Esophagus squamous epithelium (tissue), 5 donors: ENCODE measurements around the gene AHRR. TPM values are rescaled to one million over a fixed set of nuclear protein-coding genes. Genes with fewer than 3 reads are reported as not detected.
"Not testable (repeated sequence)": the region's sequence is repeated elsewhere in the genome, so short reads cannot be mapped to it uniquely, and the experiment has no call there.

Source experiments
- DNase-seq: peaks from one replicate; lab custom pipeline; 2025; lab: John Stamatoyannopoulos, UW
- H3K27ac ChIP-seq, 4 donors: fragments of 200-600 bp; sonication (generic); one replicate each; pipeline ENCODE4 v1.5.1; 2016 to 2019; ENCODE audit warnings: mild to moderate bottlenecking in 1 of 4
- H3K27me3 ChIP-seq, 4 donors: fragments of 200-600 bp; sonication (generic); 1 replicate in 3 of 4; 2 replicates in 1 of 4; pipeline versions ENCODE4 v1.5.1 to v1.6.0; 2017 to 2021; ENCODE audit warnings: antibody characterized with exemption in 1 of 4
- H3K36me3 ChIP-seq, 3 donors: fragments of 200-600 bp; sonication (generic); one replicate each; pipeline ENCODE4 v1.5.1; 2016 to 2019
- H3K4me1 ChIP-seq, 3 donors: fragments of 200-600 bp; sonication (generic); one replicate each; pipeline ENCODE4 v1.5.1; 2017 to 2019
- H3K4me3 ChIP-seq, 4 donors: fragments of 200-600 bp; sonication (generic); 1 replicate in 3 of 4; 2 replicates in 1 of 4; pipeline ENCODE4 v1.5.1; 2016 to 2019; ENCODE audit warnings: mild to moderate bottlenecking in 2 of 4, moderate library complexity in 1 of 4
- H3K9me3 ChIP-seq, 3 donors: fragments of 200-600 bp; sonication (generic); one replicate each; pipeline ENCODE4 v1.5.1; 2016 to 2019
- POLR2A ChIP-seq, 4 donors: fragments of 450-650 bp; IDR thresholded peaks; one replicate each; pipeline ENCODE4 v1.6.1; 2017; ENCODE audit warnings: antibody characterized with exemption in 4 of 4, mild to moderate bottlenecking in 4 of 4, moderate library complexity in 3 of 4
- WGBS, 2 donors: methylation state at CpG; one replicate each; pipeline ENCODE4 v1.1.5; 2018; 5-methylcytosine and 5-hydroxymethylcytosine counted together
- intact Hi-C: fragments of 100-400 bp; cut with DNase I; formaldehyde crosslinking; loops from one replicate; pipeline ENCODE4 v1.15.0; 2022
- total RNA-seq, 4 donors: library from RNA; depleted of rRNA; stranded (reverse); fragments of >200 nt; gene quantifications; one replicate each; pipeline ENCODE4 v1.1.0, GENCODE V29; 2016
- TF ChIP-seq, protein P1 (sequence below), 6 experiments: fragments of 450-650 bp in 4 of 6; fragments of 200-600 bp in 2 of 6; sonication (generic) in 2 of 6; IDR thresholded peaks; one replicate each; pipeline ENCODE4 v1.5.1; 2016 to 2019; ENCODE audit warnings: antibody characterized with exemption in 6 of 6, mild to moderate bottlenecking in 4 of 6, moderate library complexity in 4 of 6
- donor health status: DM: yes; HTN: yes; CAD: no.

The AHRR gene
- total RNA-seq, 4 donors from 2014 or later, result 0.66 to 1.5 (median 1.1) TPM

- Histone ChIP-seq H3K9me3 (peaks cover 0 to 3% (median 0%) of the 10 kb centered on the region in 3 donors), H3K4me3 (no peak overlapping the region), H3K27me3 (peaks cover 0 to 7% (median 0%) of the 10 kb centered on the region in 4 donors), H3K4me1 (no peaks in the 10 kb centered on the region), H3K36me3 (no peaks in the 10 kb centered on the region), H3K27ac (no peak overlapping the region)
- no peak for DNase-seq
- WGBS, 2 donors, result 69 to 85% methylated on average over 2 of the region's 2 CpGs
- intact Hi-C loops, result no loop called here
- TF ChIP-seq, protein P1, sequence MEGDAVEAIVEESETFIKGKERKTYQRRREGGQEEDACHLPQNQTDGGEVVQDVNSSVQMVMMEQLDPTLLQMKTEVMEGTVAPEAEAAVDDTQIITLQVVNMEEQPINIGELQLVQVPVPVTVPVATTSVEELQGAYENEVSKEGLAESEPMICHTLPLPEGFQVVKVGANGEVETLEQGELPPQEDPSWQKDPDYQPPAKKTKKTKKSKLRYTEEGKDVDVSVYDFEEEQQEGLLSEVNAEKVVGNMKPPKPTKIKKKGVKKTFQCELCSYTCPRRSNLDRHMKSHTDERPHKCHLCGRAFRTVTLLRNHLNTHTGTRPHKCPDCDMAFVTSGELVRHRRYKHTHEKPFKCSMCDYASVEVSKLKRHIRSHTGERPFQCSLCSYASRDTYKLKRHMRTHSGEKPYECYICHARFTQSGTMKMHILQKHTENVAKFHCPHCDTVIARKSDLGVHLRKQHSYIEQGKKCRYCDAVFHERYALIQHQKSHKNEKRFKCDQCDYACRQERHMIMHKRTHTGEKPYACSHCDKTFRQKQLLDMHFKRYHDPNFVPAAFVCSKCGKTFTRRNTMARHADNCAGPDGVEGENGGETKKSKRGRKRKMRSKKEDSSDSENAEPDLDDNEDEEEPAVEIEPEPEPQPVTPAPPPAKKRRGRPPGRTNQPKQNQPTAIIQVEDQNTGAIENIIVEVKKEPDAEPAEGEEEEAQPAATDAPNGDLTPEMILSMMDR (IDR thresholded peaks at IDR 0.05), result no peak
- no peak for TF ChIP-seq POLR2A (IDR thresholded peaks at IDR 0.05)
These were observed 59.3 kb downstream of the AHRR start for GRCh38 chr5:380701-381309.

DNA sequence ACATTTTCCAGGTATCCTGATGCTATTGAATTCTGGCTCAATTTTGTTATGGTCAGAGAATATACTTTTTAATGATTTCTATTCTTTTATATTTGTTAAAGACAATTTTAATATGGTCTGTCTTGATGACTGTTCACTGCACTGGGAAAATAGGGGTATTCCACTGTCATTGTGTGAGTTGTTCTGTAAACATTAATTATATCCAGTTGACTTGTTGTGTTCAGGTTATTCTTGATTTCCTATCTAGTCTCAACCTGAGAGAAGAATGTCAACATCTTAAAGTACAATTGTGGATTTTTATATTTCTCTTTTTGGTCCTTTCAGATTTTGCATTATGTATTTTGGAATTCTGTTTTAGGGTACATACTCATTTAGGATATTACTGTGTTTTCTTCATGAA, 61.6 kb downstream of the AHRR start:
- intact Hi-C loops, result no loop called here
- TF ChIP-seq, protein P1 (IDR thresholded peaks at IDR 0.05), result no peak
- TF ChIP-seq POLR2A (IDR thresholded peaks at IDR 0.05), result no peak
- Histone ChIP-seq H3K27me3 (peaks cover 0 to 12% (median 0%) of the 10 kb centered on the region in 4 donors), H3K4me1 (no peaks in the 10 kb centered on the region), H3K27ac (no peak overlapping the region), H3K4me3 (no peak overlapping the region), H3K36me3 (no peaks in the 10 kb centered on the region), H3K9me3 (peaks cover 0 to 3% (median 0%) of the 10 kb centered on the region in 3 donors)
- DNase-seq, result no peak

GRCh38 chr5:383621-384020, 62.1 kb downstream of the AHRR start:
- 73 to 77% methylated on average over 3 of the region's 3 CpGs for WGBS, 2 donors
- Histone ChIP-seq H3K27ac (no peak overlapping the region), H3K4me1 (peaks cover 0 to 5% (median 0%) of the 10 kb centered on the region in 3 donors), H3K9me3 (peaks cover 0 to 3% (median 0%) of the 10 kb centered on the region in 3 donors), H3K27me3 (peaks cover 0 to 18% (median 0%) of the 10 kb centered on the region in 4 donors), H3K4me3 (no peak overlapping the region), H3K36me3 (no peaks in the 10 kb centered on the region)
- no peak for DNase-seq
- TF ChIP-seq, protein P1 (IDR thresholded peaks at IDR 0.05), result no peak
- TF ChIP-seq POLR2A (IDR thresholded peaks at IDR 0.05), result no peak
- intact Hi-C loops, result no loop called here

- H3K4me3 ChIP-seq, DNase-seq, H3K9me3 ChIP-seq, H3K27ac ChIP-seq, intact Hi-C loops, H3K36me3 ChIP-seq, H3K4me1 ChIP-seq: not testable (repeated sequence)
- 95 to 99% methylated on average over 7 of the region's 7 CpGs for WGBS, 2 donors
- peaks cover 0 to 28% (median 0%) of the 10 kb centered on the region in 4 donors for H3K27me3 ChIP-seq
These were observed 63.1 kb downstream of the AHRR start for GRCh38 chr5:384576-384975.

- Histone ChIP-seq H3K36me3 (no peaks in the 10 kb centered on the region), H3K4me1 (peaks cover 0 to 8% (median 0%) of the 10 kb centered on the region in 3 donors), H3K27me3 (peaks cover 0 to 28% (median 0%) of the 10 kb centered on the region in 4 donors), H3K4me3 (no peak overlapping the region), H3K9me3 (peaks cover 0 to 3% (median 0%) of the 10 kb centered on the region in 3 donors), H3K27ac (no peak overlapping the region)
- 88 to 93% methylated on average over 1 of the region's 1 CpG for WGBS, 2 donors
- DNase-seq, result no peak
- intact Hi-C loops, result no loop called here
- TF ChIP-seq, protein P1 (IDR thresholded peaks at IDR 0.05), result no peak
- TF ChIP-seq POLR2A (IDR thresholded peaks at IDR 0.05), result no peak
These were observed 63.8 kb downstream of the AHRR start for GRCh38 chr5:385321-385720.
